Neural progenitor cell (in vitro differentiated cells): ENCODE results near the gene DIO3. TPM values are rescaled to one million over a fixed set of nuclear protein-coding genes. Genes with fewer than 3 reads are reported as not detected.

Source experiments
- DNase-seq: peaks from one replicate; pipeline ENCODE4 v3.0.0-alpha.2; 2016; ENCODE audit warnings: low spot score
- H2AFZ ChIP-seq: fragments of 200-600 bp; sonication (generic); replicated peaks from 2 replicates; pipeline ENCODE4 v1.6.1; 2016; ENCODE audit warnings: antibody characterized with exemption
- H3F3A ChIP-seq: fragments of 200-600 bp; sonication (generic); 2 replicates; pipeline ENCODE4 v1.6.1; 2016; ENCODE audit warnings: antibody characterized with exemption, low read depth
- H3K27ac ChIP-seq: fragments of 200-600 bp; sonication (generic); 2 replicates; pipeline ENCODE4 v1.5.1; 2016; ENCODE audit warnings: mild to moderate bottlenecking
- H3K27me3 ChIP-seq: fragments of 200-600 bp; sonication (generic); 2 replicates; pipeline ENCODE4 v1.6.1; 2016; ENCODE audit warnings: mild to moderate bottlenecking, moderate library complexity
- H3K36me3 ChIP-seq: fragments of 200-600 bp; sonication (generic); 2 replicates; pipeline ENCODE4 v1.5.1; 2016
- H3K4me1 ChIP-seq: fragments of 200-600 bp; sonication (generic); 2 replicates; pipeline ENCODE4 v1.6.1; 2016; ENCODE audit warnings: mixed run types
- H3K4me2 ChIP-seq: fragments of 200-600 bp; sonication (generic); 2 replicates; pipeline ENCODE4 v1.6.1; 2016
- H3K4me3 ChIP-seq: fragments of 200-600 bp; sonication (generic); 2 replicates; pipeline ENCODE4 v1.5.1; 2016
- H3K79me2 ChIP-seq: fragments of 200-600 bp; sonication (generic); 2 replicates; pipeline ENCODE4 v1.6.1; 2016; ENCODE audit warnings: low read depth
- H3K9ac ChIP-seq: fragments of 200-600 bp; sonication (generic); 2 replicates; pipeline ENCODE4 v1.6.1; 2016
- H3K9me3 ChIP-seq: fragments of 200-600 bp; sonication (generic); 2 replicates; pipeline ENCODE4 v1.5.1; 2016; ENCODE audit warnings: low read depth
- H4K20me1 ChIP-seq: fragments of 200-600 bp; sonication (generic); 2 replicates; pipeline ENCODE4 v1.6.1; 2016; ENCODE audit warnings: low read depth
- H3K27ac Mint-ChIP-seq: 3 replicates; pipeline ENCODE4 v1.8.0; 2021; ENCODE audit warnings: mixed read lengths
- H3K27me3 Mint-ChIP-seq: 2 replicates; pipeline ENCODE4 v1.8.0; 2022; ENCODE audit warnings: low read depth, mild to moderate bottlenecking, inconsistent platforms, moderate library complexity, mixed read lengths; ENCODE audit not compliant: insufficient read depth
- H3K36me3 Mint-ChIP-seq: 3 replicates; pipeline ENCODE4 v1.8.0; 2021; ENCODE audit warnings: mixed read lengths
- H3K4me1 Mint-ChIP-seq: 3 replicates; pipeline ENCODE4 v1.8.0; 2021; ENCODE audit warnings: mixed read lengths
- H3K4me3 Mint-ChIP-seq: 3 replicates; pipeline ENCODE4 v1.8.0; 2021; ENCODE audit warnings: mild to moderate bottlenecking, moderate library complexity, mixed read lengths
- H3K9me3 Mint-ChIP-seq: 3 replicates; pipeline ENCODE4 v1.8.0; 2020; ENCODE audit warnings: mixed read lengths
- CTCF ChIP-seq: fragments of 200-600 bp; sonication (generic); IDR thresholded peaks from 2 replicates; pipeline ENCODE4 v1.5.1; 2017; ENCODE audit warnings: antibody characterized with exemption, mild to moderate bottlenecking
- EZH2 ChIP-seq: fragments of 200-600 bp; sonication (generic); IDR thresholded peaks from 2 replicates; pipeline ENCODE4 v1.6.1; 2017; ENCODE audit warnings: antibody characterized with exemption, mild to moderate bottlenecking, moderate library complexity
- EZH2phosphoT487 ChIP-seq: fragments of 200-600 bp; sonication (generic); IDR thresholded peaks from 2 replicates; pipeline ENCODE4 v1.6.1; 2017; ENCODE audit warnings: antibody characterized with exemption
- total RNA-seq: library from RNA; depleted of rRNA; stranded (reverse); fragments of >200 nt; gene quantifications from 2 replicates; pipeline ENCODE4 v1.2.3, GENCODE V29; 2015; ENCODE audit warnings: low replicate concordance

The DIO3 gene
- total RNA-seq, 1 donor from 2014 or later, result 0.90 TPM

- Histone ChIP-seq H3K9me3 (no peaks in the 10 kb centered on the region), H3K4me3 (no peak overlapping the region), H3K9ac (no peak overlapping the region), H3K36me3 (no peaks in the 10 kb centered on the region), H4K20me1 (no peaks in the 10 kb centered on the region), H2AFZ (no peak overlapping the region), H3K27me3 (no peaks in the 10 kb centered on the region), H3F3A (no peaks in the 10 kb centered on the region), H3K4me1 (peaks cover 9% of the 10 kb centered on the region), H3K4me2 (no peak overlapping the region), H3K27ac (no peak overlapping the region), H3K79me2 (no peaks in the 10 kb centered on the region)
- no peak overlapping the region for H3K4me3 Mint-ChIP-seq
- no peaks in the 10 kb centered on the region for H3K9me3 Mint-ChIP-seq
- peaks cover 8% of the 10 kb centered on the region for H3K27me3 Mint-ChIP-seq
- no peak overlapping the region for H3K27ac Mint-ChIP-seq
- H3K36me3 Mint-ChIP-seq, result no peaks in the 10 kb centered on the region
- H3K4me1 Mint-ChIP-seq, result peaks cover 9% of the 10 kb centered on the region
- TF ChIP-seq EZH2phosphoT487 (no peak), EZH2 (no peak), CTCF (no peak)
- no peak for DNase-seq
Measured at GRCh38 chr14:101538878-101539277, 22.4 kb upstream of the DIO3 start.

- Histone ChIP-seq H3K4me3 (no peak overlapping the region), H3K4me1 (peaks cover 9% of the 10 kb centered on the region), H3K9ac (no peak overlapping the region), H3K36me3 (no peaks in the 10 kb centered on the region), H3K79me2 (no peaks in the 10 kb centered on the region), H3K4me2 (no peak overlapping the region), H3K27ac (no peak overlapping the region), H3K27me3 (no peaks in the 10 kb centered on the region), H2AFZ (peak overlapping the region; percentile 85), H4K20me1 (no peaks in the 10 kb centered on the region), H3K9me3 (no peaks in the 10 kb centered on the region), H3F3A (no peaks in the 10 kb centered on the region)
- Mint-ChIP-seq H3K27me3 (peaks cover 9% of the 10 kb centered on the region), H3K36me3 (no peaks in the 10 kb centered on the region), H3K4me1 (peaks cover 9% of the 10 kb centered on the region), H3K4me3 (no peak overlapping the region), H3K27ac (no peak overlapping the region), H3K9me3 (no peaks in the 10 kb centered on the region)
- DNase-seq, result peak; percentile 36
- TF ChIP-seq EZH2phosphoT487 (no peak), CTCF (no peak), EZH2 (no peak)
Measured at GRCh38 chr14:101539880-101540279, 21.4 kb upstream of the DIO3 start.

GRCh38 chr14:101540481-101541462 lies 20.5 kb upstream of the DIO3 start:
- Mint-ChIP-seq H3K27me3 (peaks cover 9% of the 10 kb centered on the region), H3K36me3 (no peaks in the 10 kb centered on the region), H3K4me3 (no peak overlapping the region), H3K27ac (no peak overlapping the region), H3K4me1 (peaks cover 8% of the 10 kb centered on the region), H3K9me3 (no peaks in the 10 kb centered on the region)
- no peak for DNase-seq
- no peaks in the 10 kb centered on the region for H4K20me1 ChIP-seq
- no peak overlapping the region for H3K4me2 ChIP-seq
- no peak overlapping the region for H3K27ac ChIP-seq
- no peaks in the 10 kb centered on the region for H3K27me3 ChIP-seq
- no peaks in the 10 kb centered on the region for H3K36me3 ChIP-seq
- H3K4me3 ChIP-seq, result no peak overlapping the region
- no peaks in the 10 kb centered on the region for H3K9me3 ChIP-seq
- H3K4me1 ChIP-seq, result peaks cover 9% of the 10 kb centered on the region
- H2AFZ ChIP-seq, result peak overlapping the region; percentile 85
- no peaks in the 10 kb centered on the region for H3F3A ChIP-seq
- no peak overlapping the region for H3K9ac ChIP-seq
- no peak for TF ChIP-seq EZH2phosphoT487
- TF ChIP-seq EZH2, result no peak
- no peak for TF ChIP-seq CTCF
- no peaks in the 10 kb centered on the region for H3K79me2 ChIP-seq
